Loucy (cell line): ENCODE data around the gene SGPL1.

ENCODE experiments used
- EZH2phosphoT487 ChIP-seq: fragments of 200-600 bp; IDR thresholded peaks from 2 replicates; pipeline ENCODE4 v1.6.1; 2018; ENCODE audit warnings: antibody characterized with exemption, mild to moderate bottlenecking, moderate library complexity, borderline replicate concordance
- TF ChIP-seq, protein P1 (sequence below): fragments of 200-600 bp; sonication (generic); conservative IDR thresholded peaks from 2 replicates; pipeline ENCODE4 v1.5.1; 2014; ENCODE audit warnings: mild to moderate bottlenecking, antibody characterized with exemption, low read length

DNA sequence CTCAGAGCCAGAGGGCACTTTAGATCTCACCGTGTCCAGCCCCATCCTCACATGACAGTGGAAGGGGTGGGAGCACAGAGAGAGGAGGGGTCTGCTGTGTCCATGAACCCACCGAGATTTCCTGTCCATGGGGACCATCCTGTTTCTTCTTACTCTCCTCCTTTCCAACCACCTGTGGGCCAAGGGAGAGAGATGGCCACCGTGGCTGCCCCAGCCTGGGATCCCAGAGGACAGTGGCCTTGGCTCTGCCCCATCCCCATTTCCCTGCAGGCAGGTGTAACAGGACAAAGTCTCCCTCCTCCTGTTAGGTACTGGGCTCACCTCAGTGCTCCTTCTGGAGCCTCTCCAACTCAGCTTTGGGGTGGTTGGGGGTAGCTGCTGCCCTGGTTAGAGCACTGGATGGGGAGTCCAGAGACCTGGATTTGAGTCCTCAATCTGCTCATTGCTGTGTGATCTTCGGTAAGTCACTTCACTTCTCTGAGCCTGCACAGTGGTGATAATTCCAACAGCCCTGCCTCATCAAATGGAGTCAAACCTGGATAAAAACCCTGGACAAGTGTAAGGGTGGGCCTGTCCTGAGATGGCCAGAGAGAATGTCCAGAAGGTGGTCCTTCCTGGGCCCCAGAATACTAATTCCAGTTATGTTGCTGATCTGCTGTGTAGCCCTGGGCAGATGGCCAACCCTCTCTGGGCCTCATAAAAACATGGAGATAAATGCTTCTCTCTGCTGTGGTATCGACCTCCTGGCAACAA, 90.5 kb downstream of the SGPL1 start:
- TF ChIP-seq, protein P1, sequence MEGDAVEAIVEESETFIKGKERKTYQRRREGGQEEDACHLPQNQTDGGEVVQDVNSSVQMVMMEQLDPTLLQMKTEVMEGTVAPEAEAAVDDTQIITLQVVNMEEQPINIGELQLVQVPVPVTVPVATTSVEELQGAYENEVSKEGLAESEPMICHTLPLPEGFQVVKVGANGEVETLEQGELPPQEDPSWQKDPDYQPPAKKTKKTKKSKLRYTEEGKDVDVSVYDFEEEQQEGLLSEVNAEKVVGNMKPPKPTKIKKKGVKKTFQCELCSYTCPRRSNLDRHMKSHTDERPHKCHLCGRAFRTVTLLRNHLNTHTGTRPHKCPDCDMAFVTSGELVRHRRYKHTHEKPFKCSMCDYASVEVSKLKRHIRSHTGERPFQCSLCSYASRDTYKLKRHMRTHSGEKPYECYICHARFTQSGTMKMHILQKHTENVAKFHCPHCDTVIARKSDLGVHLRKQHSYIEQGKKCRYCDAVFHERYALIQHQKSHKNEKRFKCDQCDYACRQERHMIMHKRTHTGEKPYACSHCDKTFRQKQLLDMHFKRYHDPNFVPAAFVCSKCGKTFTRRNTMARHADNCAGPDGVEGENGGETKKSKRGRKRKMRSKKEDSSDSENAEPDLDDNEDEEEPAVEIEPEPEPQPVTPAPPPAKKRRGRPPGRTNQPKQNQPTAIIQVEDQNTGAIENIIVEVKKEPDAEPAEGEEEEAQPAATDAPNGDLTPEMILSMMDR = no peak
- no peak for TF ChIP-seq EZH2phosphoT487
